ENCODE results near the gene POFUT2.

GRCh38 chr21:45282283-45283034 is 5.2 kb downstream of the POFUT2 start:
- no peak for TF ChIP-seq POLR2A (IDR thresholded peaks at IDR 0.05; ENCODE audit: low read depth, low read length)
- TF ChIP-seq POLR2AphosphoS5 (IDR thresholded peaks at IDR 0.05; ENCODE audit: low read depth, low read length), result no peak
- TF ChIP-seq TAF1 (IDR thresholded peaks at IDR 0.05; ENCODE audit: borderline replicate concordance, low read depth, low read length), result no peak
